Muscle of arm (tissue), 12 donors: ENCODE results near the gene TNFAIP1. TPM values are rescaled to one million over a fixed set of nuclear protein-coding genes. Genes with fewer than 3 reads are reported as not detected.

Experiments used
- DNase-seq: peaks from one replicate; pipeline ENCODE4 v3.0.0-alpha.2; 2013
- polyA plus RNA-seq, 12 donors: library from polyadenylated mRNA; unstranded; fragments of 120-200 nt; gene quantifications; one replicate each; pipeline ENCODE4 v1.2.1, GENCODE V29; 2013; ENCODE audit not compliant: insufficient read length in 12 of 12

TNFAIP1 gene
- polyA plus RNA-seq, 12 donors, result 28.3 to 40.3 (median 32.2) TPM; not detected in 1

GRCh38 chr17:28370035-28370743 lies 34.6 kb downstream of the TNFAIP1 start, which contains the start of gene VTN:
Gene VTN, minus strand, starts transcription at chr17:28370307. Its CDS starts 104 bp downstream, at chr17:28370203.
- no peak for DNase-seq

- no peak for DNase-seq
These were observed 35.2 kb downstream of the TNFAIP1 start for GRCh38 chr17:28370744-28371103.

GRCh38 chr17:28371245-28372202 lies 36.0 kb downstream of the TNFAIP1 start, which contains the start of gene SARM1:
Gene SARM1, plus strand, starts transcription at chr17:28371694. Its CDS starts 339 bp downstream, at chr17:28372033.
- DNase-seq, result peak; percentile 69

- no peak for DNase-seq
These were observed 36.8 kb downstream of the TNFAIP1 start for GRCh38 chr17:28372203-28372944.

- no peak for DNase-seq
These were observed 37.3 kb downstream of the TNFAIP1 start for GRCh38 chr17:28372945-28373274.

DNA sequence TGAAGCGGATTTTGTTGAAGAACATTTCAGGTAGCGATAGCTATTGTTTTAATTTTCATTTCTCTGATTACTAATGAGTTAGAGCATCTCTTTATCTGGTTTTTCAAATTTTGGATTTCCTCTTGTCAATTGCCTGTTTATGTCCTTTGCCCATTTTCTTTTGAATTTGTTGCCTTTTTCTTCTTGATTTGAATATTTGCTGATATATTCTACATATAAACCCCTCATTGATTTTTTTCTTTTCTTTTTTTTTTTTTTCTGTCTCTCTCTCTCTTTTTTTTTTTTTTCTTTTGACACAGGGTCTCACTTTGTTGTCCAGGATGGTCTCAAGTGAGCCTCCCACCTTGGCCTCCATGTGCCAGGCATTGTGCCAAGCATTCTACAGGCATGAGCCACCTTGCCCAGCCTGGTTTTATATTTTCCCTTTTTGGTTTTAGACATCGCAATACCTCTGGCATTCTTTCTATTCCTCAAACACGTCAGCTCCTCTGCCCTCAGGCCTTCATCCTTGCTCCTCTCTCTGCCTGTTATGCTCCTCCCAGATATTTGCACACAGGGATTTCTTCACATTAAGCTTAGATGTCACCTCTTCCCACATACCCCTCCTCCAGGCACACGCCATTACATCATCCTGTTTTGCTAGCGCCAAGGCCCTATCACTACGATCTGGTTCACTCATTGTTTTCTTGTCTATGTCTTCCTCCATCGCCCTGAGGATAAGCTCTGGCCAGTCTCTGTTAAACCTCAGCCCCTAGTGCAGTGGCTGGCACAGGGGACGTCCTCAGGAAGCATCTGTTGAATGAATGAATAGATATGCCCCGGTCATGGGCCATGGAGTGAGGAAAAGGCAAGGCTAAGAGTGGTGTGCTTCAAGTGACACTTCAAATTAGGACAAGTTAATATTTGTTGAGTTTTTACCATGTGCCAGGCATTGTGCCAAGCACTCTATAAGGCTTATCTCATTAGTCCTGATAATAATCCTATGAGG lies 44.5 kb downstream of the TNFAIP1 start:
- DNase-seq, result no peak

- DNase-seq, result no peak
These were observed 45.7 kb downstream of the TNFAIP1 start for GRCh38 chr17:28381141-28381825.

DNA sequence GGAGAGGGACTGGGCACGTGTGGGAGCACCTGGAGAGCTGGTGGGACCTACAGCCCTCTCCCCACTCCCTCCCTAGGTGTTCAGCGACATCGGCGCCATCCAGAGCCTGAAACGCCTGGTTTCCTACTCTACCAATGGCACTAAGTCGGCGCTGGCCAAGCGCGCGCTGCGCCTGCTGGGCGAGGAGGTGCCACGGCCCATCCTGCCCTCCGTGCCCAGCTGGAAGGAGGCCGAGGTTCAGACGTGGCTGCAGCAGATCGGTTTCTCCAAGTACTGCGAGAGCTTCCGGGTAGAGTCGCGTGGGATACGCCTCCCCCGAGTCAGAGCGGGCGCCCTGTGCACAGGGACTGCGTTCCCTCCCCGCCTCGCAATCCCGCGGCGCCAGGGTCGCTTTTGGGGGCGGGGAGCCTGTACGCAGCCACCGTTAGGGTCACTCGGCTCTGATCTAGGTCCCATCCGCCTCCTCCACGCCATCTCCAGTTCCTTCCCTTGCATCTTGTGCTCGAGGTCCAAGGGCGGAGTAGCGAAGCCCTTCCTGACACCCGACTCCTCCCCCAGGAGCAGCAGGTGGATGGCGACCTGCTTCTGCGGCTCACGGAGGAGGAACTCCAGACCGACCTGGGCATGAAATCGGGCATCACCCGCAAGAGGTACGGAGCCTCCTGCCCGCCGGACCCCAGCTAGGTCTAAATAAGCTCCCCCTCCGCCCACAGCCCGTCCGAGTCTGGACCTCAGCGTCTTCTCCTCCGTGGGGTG lies 48.9 kb downstream of the TNFAIP1 start:
- DNase-seq, result no peak

- no peak for DNase-seq
These were observed 49.5 kb downstream of the TNFAIP1 start for GRCh38 chr17:28385037-28385400.

- no peak for DNase-seq
These were observed 49.8 kb downstream of the TNFAIP1 start for GRCh38 chr17:28385406-28385805.

DNA sequence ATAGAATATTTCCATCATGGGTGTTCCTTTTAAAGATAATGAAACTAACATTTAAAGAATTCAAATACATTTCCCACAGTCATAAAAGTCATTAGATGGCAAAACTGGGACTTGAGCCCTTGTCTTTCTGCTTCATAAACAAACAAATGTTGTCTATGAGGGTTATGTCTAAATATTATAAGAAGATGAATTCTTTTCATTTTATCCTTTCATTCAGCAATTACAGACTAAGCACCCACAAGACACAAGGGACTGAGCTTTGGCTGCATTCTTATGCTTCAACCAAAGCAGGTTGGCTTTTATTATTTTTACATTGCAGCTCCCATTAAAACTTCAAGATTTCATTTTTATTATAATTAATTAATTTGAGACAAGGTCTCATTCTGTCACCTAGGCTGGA lies 50.8 kb downstream of the TNFAIP1 start:
- no peak for DNase-seq

GRCh38 chr17:28388106-28388505 lies 52.5 kb downstream of the TNFAIP1 start:
- no peak for DNase-seq

DNA sequence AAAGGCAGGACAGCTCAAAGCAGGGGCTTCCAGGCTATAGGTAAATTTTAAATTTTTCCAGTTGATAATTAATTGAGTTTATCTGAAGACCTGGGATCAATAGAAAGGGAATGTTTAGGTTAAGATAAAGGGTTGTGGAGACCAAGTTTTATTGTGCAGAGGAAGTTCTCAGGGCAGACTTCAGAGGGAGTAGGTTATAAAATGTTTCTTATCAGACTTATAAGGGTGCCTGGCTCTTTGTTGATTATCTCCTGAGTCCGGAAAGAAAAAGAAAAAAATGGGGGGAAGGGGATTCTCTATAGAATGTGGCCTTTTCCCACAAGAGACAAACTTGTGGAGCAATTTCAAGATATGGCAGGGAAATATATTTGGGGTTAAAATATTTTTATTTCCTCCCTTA lies 54.6 kb downstream of the TNFAIP1 start:
- no peak for DNase-seq

DNA sequence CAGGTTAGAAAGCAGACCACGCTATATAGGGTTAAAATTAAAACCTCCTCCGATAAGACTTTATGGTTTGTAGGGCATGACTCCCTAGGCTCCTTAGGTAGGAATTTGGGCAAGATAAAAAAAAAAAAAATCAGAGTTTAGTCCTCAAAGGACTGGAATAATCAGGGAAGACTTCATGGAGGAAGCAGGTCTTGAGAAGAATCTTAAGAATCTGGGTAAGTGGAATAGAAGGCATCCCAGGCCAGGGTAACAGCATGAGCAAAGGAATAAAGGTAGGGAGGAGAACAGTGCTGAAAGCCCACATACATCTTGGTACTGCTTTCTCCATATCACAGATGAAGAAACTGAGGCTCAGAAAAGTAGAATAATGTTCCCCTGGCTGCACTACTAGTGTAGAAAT lies 55.0 kb downstream of the TNFAIP1 start:
- DNase-seq, result no peak

GRCh38 chr17:28390984-28391383 lies 55.4 kb downstream of the TNFAIP1 start:
- no peak for DNase-seq

GRCh38 chr17:28391401-28391800 lies 55.8 kb downstream of the TNFAIP1 start:
- DNase-seq, result no peak

DNA sequence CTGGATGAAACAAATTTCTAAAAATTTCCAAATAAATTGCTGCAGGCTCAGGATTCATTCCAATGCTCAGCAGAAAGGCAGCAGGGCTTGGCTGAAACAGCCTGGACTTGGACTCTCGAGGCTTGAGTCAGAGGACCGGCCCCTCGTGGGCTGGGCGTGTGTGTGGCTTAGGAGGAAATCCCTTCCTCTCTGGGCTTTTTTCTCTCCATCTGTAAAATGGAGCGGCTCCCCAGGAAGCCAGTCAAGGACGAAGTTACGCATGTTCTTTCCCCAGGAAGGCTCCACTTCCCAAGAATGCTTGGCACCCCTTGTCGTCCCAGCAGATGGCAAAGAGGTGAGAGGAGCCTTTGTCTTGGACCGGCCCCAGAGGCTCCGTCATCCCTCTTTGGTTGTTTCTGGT lies 56.9 kb downstream of the TNFAIP1 start:
- DNase-seq, result no peak

GRCh38 chr17:28394337-28395116 lies 59.0 kb downstream of the TNFAIP1 start:
- no peak for DNase-seq

DNA sequence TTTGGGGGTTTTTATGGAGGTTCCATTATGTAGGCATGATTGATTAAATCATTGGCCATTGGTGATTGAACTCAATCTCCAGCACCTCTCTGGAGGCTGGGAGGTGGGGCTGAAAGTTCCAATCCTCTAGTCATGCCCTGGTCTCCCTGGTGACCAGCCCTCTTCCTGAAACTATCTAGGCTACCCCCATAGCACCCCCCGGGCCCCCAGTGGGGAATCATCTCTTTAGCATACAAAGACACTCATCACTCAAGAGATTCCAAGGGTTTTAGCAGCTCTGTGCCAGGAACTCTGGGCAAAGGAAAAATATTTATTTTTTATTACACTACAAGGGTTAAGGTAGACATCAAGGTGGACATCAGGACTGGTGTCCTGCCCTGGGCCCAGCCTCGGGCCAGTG lies 59.9 kb downstream of the TNFAIP1 start:
- DNase-seq, result no peak
